Esophagus (tissue), 2 donors: ENCODE data around the gene RHOH. TPM values are rescaled to one million over a fixed set of nuclear protein-coding genes. Genes with fewer than 3 reads are reported as not detected.
A peak's percentile ranks its signal among the peaks of the same experiment; 100 is the strongest.

Source experiments
- H3K27ac ChIP-seq, 2 donors: one replicate each; pipeline ENCODE4 v1.5.1; 2013; ENCODE audit warnings: low read depth in 2 of 2, mild to moderate bottlenecking in 2 of 2, inconsistent platforms in 1 of 2, low read length in 1 of 2, moderate library complexity in 1 of 2
- H3K27me3 ChIP-seq, 2 donors: one replicate each; pipeline ENCODE4 v1.6.1; 2013; ENCODE audit warnings: low read length in 2 of 2, control low read depth in 1 of 2, mild to moderate bottlenecking in 1 of 2; ENCODE audit not compliant: insufficient read depth in 2 of 2, control insufficient read depth in 1 of 2
- H3K36me3 ChIP-seq, 2 donors: one replicate each; pipeline ENCODE4 v1.6.1; 2013; ENCODE audit warnings: low read length in 1 of 2; ENCODE audit not compliant: control insufficient read depth in 2 of 2, insufficient read depth in 2 of 2
- H3K4me1 ChIP-seq, 2 donors: one replicate each; pipeline ENCODE4 v1.6.1; 2013; ENCODE audit warnings: low read length in 1 of 2; ENCODE audit not compliant: control insufficient read depth in 2 of 2, insufficient read depth in 2 of 2
- H3K4me3 ChIP-seq, 2 donors: one replicate each; pipeline ENCODE4 v1.5.1; 2013; ENCODE audit warnings: low read length in 2 of 2, mild to moderate bottlenecking in 2 of 2, low read depth in 1 of 2, moderate library complexity in 1 of 2
- H3K9me3 ChIP-seq, 2 donors: one replicate each; pipeline ENCODE4 v1.6.1; 2013; ENCODE audit warnings: mild to moderate bottlenecking in 2 of 2, low read depth in 1 of 2, low read length in 1 of 2, moderate library complexity in 1 of 2; ENCODE audit not compliant: control insufficient read depth in 2 of 2, insufficient read depth in 1 of 2
- WGBS, 2 donors: extraction: QIAGEN DNeasy Blood & Tissue Kit; methylation state at CpG; one replicate each; pipeline ENCODE4 v1.1.7; 2013; 5-methylcytosine and 5-hydroxymethylcytosine counted together
- polyA plus RNA-seq, 2 donors: library from polyadenylated mRNA; stranded (reverse); fragments of 200-250 nt; gene quantifications; one replicate each; pipeline ENCODE4 v1.2.3, GENCODE V29; 2013
- donor health status: healthy with polysubstance abuse.
- donor health status: Bipolar disorder and iron deficiency.

The RHOH gene
- polyA plus RNA-seq, 2 donors: 0.87 to 1.1 TPM

GRCh38 chr4:40254608-40255392 lies 58.0 kb downstream of the RHOH start:
- no peaks in the 10 kb centered on the region for H3K27me3 ChIP-seq
- H3K36me3 ChIP-seq: no peaks in the 10 kb centered on the region
- no peaks in the 10 kb centered on the region for H3K4me1 ChIP-seq
- 45 to 55% methylated on average over 9 of the region's 9 CpGs for WGBS, 2 donors
- peak overlapping the region in 1 of 2 donors; percentile 20 for H3K27ac ChIP-seq
- H3K9me3 ChIP-seq: no peaks in the 10 kb centered on the region
- no peak overlapping the region for H3K4me3 ChIP-seq

GRCh38 chr4:40255393-40256281 lies 58.8 kb downstream of the RHOH start:
- Histone ChIP-seq H3K27ac (peak overlapping the region in 1 of 2 donors; percentile 68), H3K4me3 (no peak overlapping the region), H3K4me1 (no peaks in the 10 kb centered on the region), H3K9me3 (no peaks in the 10 kb centered on the region), H3K36me3 (no peaks in the 10 kb centered on the region), H3K27me3 (no peaks in the 10 kb centered on the region)
- WGBS, 2 donors: 49 to 61% methylated on average over 3 of the region's 3 CpGs

- Histone ChIP-seq H3K4me3 (no peak overlapping the region), H3K27me3 (no peaks in the 10 kb centered on the region), H3K36me3 (no peaks in the 10 kb centered on the region), H3K27ac (peak overlapping the region in 1 of 2 donors; percentile 30), H3K9me3 (no peaks in the 10 kb centered on the region), H3K4me1 (no peaks in the 10 kb centered on the region)
- 64 to 65% methylated on average over 5 of the region's 5 CpGs for WGBS, 2 donors
Measured at GRCh38 chr4:40256329-40256728, 59.5 kb downstream of the RHOH start.

GRCh38 chr4:40256817-40257216 lies 60.0 kb downstream of the RHOH start:
- WGBS, 2 donors: 93% methylated on average over 3 of the region's 3 CpGs
- H3K27ac ChIP-seq: no peak overlapping the region
- H3K4me3 ChIP-seq: no peak overlapping the region
- no peaks in the 10 kb centered on the region for H3K36me3 ChIP-seq
- no peaks in the 10 kb centered on the region for H3K27me3 ChIP-seq
- no peaks in the 10 kb centered on the region for H3K4me1 ChIP-seq
- H3K9me3 ChIP-seq: no peaks in the 10 kb centered on the region

- 64 to 71% methylated on average over 8 of the region's 8 CpGs for WGBS, 2 donors
- Histone ChIP-seq H3K27me3 (no peaks in the 10 kb centered on the region), H3K4me3 (no peak overlapping the region), H3K27ac (no peak overlapping the region), H3K9me3 (no peaks in the 10 kb centered on the region), H3K36me3 (no peaks in the 10 kb centered on the region), H3K4me1 (no peaks in the 10 kb centered on the region)
Measured at GRCh38 chr4:40258627-40259026, 61.8 kb downstream of the RHOH start.

GRCh38 chr4:40261231-40262076 lies 64.6 kb downstream of the RHOH start:
- H3K4me1 ChIP-seq: peaks cover 2 to 3% of the 10 kb centered on the region in 2 donors
- no peak overlapping the region for H3K4me3 ChIP-seq
- WGBS, 2 donors: 63 to 74% methylated on average over 9 of the region's 9 CpGs
- no peaks in the 10 kb centered on the region for H3K9me3 ChIP-seq
- no peaks in the 10 kb centered on the region for H3K27me3 ChIP-seq
- H3K36me3 ChIP-seq: no peaks in the 10 kb centered on the region
- no peak overlapping the region for H3K27ac ChIP-seq

- Histone ChIP-seq H3K27ac (no peak overlapping the region), H3K36me3 (no peaks in the 10 kb centered on the region), H3K4me3 (no peak overlapping the region), H3K9me3 (no peaks in the 10 kb centered on the region), H3K27me3 (no peaks in the 10 kb centered on the region), H3K4me1 (peaks cover 2 to 3% of the 10 kb centered on the region in 2 donors)
Measured at GRCh38 chr4:40262077-40262528, 65.3 kb downstream of the RHOH start.

GRCh38 chr4:40262861-40263260 lies 66.0 kb downstream of the RHOH start:
- Histone ChIP-seq H3K36me3 (no peaks in the 10 kb centered on the region), H3K27me3 (no peaks in the 10 kb centered on the region), H3K9me3 (no peaks in the 10 kb centered on the region), H3K4me1 (peaks cover 2 to 3% of the 10 kb centered on the region in 2 donors), H3K4me3 (no peak overlapping the region), H3K27ac (no peak overlapping the region)
- 88 to 94% methylated on average over 2 of the region's 2 CpGs for WGBS, 2 donors

- Histone ChIP-seq H3K27ac (no peak overlapping the region), H3K36me3 (no peaks in the 10 kb centered on the region), H3K4me3 (no peak overlapping the region), H3K4me1 (peaks cover 2 to 3% of the 10 kb centered on the region in 2 donors), H3K27me3 (no peaks in the 10 kb centered on the region), H3K9me3 (no peaks in the 10 kb centered on the region)
- 80 to 81% methylated on average over 6 of the region's 6 CpGs for WGBS, 2 donors
Measured at GRCh38 chr4:40264497-40264896, 67.7 kb downstream of the RHOH start.
